ENCODE data around the gene SERPINA1. TPM values are rescaled to one million over a fixed set of nuclear protein-coding genes. Genes with fewer than 3 reads are reported as not detected.

Gene SERPINA1
- total and polyA plus RNA-seq, 2 of the 13 experiments (the other 11 are each of a cell fraction or from before 2014, with no cell fraction given) = 3,266 to 11,015 TPM

DNA sequence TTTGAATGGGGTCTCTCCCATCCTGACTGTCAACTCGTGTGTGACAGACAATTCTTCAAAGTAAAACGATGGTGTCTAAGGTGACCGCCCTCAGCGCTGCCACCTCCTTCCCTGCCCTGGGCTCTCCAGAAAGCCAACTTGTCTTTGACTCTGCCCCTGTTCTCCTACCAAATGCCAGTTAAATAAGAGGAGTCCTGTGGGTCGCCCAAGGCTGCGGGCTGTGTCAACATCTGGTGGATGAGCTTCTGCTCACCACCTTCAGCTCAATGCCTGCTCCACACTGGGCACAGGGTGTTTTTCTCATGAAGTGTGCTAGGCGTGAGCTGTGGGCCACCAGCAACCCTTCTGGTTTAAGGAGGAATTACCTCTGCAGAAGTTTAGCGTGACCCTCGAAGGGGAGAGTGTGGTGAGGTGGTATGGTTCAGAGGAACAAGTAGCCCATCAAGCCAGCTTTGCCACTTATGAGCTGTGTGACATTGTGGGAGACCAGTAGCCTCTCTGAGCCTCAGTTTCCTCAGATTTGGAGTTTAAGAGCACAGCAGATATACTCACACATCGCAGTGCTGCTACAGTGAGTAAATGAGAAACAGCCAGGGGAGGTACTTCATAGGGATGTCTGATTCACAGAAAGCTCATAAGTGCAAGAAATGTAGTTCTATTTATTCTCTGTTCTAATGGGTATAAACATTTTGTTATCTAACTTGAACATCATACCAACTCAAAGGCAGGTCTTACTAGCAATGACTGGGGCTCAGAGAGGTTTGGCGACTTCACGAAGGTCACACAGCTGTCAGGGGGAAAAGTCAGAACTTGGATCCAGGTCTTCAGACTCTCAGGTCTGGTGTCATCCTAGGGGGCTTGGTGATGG, 12.1 kb downstream of the SERPINA1 start (continued):
- TF ChIP-seq, protein P1, sequence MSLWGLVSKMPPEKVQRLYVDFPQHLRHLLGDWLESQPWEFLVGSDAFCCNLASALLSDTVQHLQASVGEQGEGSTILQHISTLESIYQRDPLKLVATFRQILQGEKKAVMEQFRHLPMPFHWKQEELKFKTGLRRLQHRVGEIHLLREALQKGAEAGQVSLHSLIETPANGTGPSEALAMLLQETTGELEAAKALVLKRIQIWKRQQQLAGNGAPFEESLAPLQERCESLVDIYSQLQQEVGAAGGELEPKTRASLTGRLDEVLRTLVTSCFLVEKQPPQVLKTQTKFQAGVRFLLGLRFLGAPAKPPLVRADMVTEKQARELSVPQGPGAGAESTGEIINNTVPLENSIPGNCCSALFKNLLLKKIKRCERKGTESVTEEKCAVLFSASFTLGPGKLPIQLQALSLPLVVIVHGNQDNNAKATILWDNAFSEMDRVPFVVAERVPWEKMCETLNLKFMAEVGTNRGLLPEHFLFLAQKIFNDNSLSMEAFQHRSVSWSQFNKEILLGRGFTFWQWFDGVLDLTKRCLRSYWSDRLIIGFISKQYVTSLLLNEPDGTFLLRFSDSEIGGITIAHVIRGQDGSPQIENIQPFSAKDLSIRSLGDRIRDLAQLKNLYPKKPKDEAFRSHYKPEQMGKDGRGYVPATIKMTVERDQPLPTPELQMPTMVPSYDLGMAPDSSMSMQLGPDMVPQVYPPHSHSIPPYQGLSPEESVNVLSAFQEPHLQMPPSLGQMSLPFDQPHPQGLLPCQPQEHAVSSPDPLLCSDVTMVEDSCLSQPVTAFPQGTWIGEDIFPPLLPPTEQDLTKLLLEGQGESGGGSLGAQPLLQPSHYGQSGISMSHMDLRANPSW (CRISPR knock-in tag; IDR thresholded peaks at IDR 0.05; ENCODE audit: borderline replicate concordance) = 0 out of 2 replicates have a peak, but pooled peaks have one; percentile 67
- TF ChIP-seq JUN (CRISPR knock-in tag; IDR thresholded peaks at IDR 0.05) = no peak; the same call in 1 of the 2 replicates
- TF ChIP-seq, protein P2, sequence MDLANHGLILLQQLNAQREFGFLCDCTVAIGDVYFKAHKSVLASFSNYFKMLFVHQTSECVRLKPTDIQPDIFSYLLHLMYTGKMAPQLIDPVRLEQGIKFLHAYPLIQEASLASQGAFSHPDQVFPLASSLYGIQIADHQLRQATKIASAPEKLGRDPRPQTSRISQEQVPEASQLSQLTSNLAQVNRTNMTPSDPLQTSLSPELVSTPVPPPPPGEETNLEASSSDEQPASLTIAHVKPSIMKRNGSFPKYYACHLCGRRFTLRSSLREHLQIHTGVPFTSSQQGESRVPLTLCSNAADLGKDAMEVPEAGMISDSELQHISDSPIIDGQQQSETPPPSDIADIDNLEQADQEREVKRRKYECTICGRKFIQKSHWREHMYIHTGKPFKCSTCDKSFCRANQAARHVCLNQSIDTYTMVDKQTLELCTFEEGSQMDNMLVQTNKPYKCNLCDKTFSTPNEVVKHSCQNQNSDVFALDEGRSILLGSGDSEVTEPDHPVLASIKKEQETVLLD (CRISPR knock-in tag; IDR thresholded peaks at IDR 0.05; ENCODE audit: low read depth) = peak; percentile 53; the same call in 1 of the 2 replicates
- no peak for TF ChIP-seq ZNF781 (CRISPR knock-in tag; IDR thresholded peaks at IDR 0.05; ENCODE audit: borderline replicate concordance, not compliant biosample characterization)
- no peak for TF ChIP-seq ZFP36L2 (CRISPR knock-in tag; IDR thresholded peaks at IDR 0.05)
- no peak for TF ChIP-seq GTF3A (CRISPR knock-in tag; conservative IDR thresholded peaks at IDR 0.05)
- TF ChIP-seq BRD4 (CRISPR knock-in tag; IDR thresholded peaks at IDR 0.05) = 0 out of 2 replicates have a peak, but pooled peaks have one; percentile 26
- TF ChIP-seq ZNF703 (CRISPR knock-in tag; IDR thresholded peaks at IDR 0.05; ENCODE audit: borderline replicate concordance) = 0 out of 2 replicates have a peak, but pooled peaks have one; percentile 32
- no peak for TF ChIP-seq ZNF549 (CRISPR knock-in tag; IDR thresholded peaks at IDR 0.05)
- TF ChIP-seq ZNF24 (IDR thresholded peaks at IDR 0.05) = no peak
- TF ChIP-seq EHMT2 (IDR thresholded peaks at IDR 0.05; ENCODE audit: borderline replicate concordance, low read depth, low read length) = no peak
- TF ChIP-seq SIN3A (IDR thresholded peaks at IDR 0.05; ENCODE audit: borderline replicate concordance, low read depth, low read length) = peak; percentile 64; the same call in 1 of the 2 replicates
- peak; percentile 48; the same call in 1 of the 2 replicates for TF ChIP-seq ZNF572 (CRISPR knock-in tag; IDR thresholded peaks at IDR 0.05)
- peak; percentile 12; the same call in 1 of the 2 replicates for TF ChIP-seq ARID2 (CRISPR knock-in tag; IDR thresholded peaks at IDR 0.05; ENCODE audit: borderline replicate concordance)
- no peak for TF ChIP-seq ZBED4 (CRISPR knock-in tag; IDR thresholded peaks at IDR 0.05; ENCODE audit: borderline replicate concordance)
- 0 out of 2 replicates have a peak, but pooled peaks have one; percentile 70 for TF ChIP-seq ZNF430 (CRISPR knock-in tag; IDR thresholded peaks at IDR 0.05)
- no peak for TF ChIP-seq SKI (IDR thresholded peaks at IDR 0.05; ENCODE audit: partially characterized antibody)
- TF ChIP-seq ZMYM4 (CRISPR knock-in tag; IDR thresholded peaks at IDR 0.05) = no peak
- TF ChIP-seq HOXA3 (CRISPR knock-in tag; IDR thresholded peaks at IDR 0.05) = peak; percentile 13; the same call in 1 of the 2 replicates
